HG03565 (cell line): ENCODE results near the gene DPP10.

Experiments
- ATAC-seq: cut with Tn5 transposase; IDR thresholded peaks from one replicate; pipeline ENCODE4 v1.9.1; 2021; ENCODE audit warnings: mild to moderate bottlenecking, moderate library complexity; ENCODE audit not compliant: unreplicated experiment

DPP10 gene

DNA sequence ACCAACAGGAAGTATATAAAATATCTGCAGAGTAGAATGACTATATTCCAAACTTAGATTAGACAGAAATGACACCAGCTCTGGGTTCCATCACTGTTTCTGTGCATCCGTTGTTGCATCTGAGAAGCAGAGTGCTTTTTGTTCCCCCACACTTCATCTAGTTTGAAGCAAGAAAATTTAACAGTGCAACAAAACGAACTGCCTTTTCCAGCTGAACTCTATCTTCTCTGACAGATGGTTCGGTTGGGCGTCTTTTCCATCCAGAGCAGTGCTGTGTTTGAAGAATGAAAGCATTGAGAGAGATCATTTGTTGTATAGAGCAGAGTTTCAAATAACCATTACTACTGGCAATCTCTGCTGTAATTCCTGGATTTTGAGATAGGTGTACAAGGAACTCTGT is 757.5 kb downstream of the DPP10 start:
- ATAC-seq: no peak

- ATAC-seq: no peak
Measured at GRCh38 chr2:115201386-115201785, 758.9 kb downstream of the DPP10 start.

DNA sequence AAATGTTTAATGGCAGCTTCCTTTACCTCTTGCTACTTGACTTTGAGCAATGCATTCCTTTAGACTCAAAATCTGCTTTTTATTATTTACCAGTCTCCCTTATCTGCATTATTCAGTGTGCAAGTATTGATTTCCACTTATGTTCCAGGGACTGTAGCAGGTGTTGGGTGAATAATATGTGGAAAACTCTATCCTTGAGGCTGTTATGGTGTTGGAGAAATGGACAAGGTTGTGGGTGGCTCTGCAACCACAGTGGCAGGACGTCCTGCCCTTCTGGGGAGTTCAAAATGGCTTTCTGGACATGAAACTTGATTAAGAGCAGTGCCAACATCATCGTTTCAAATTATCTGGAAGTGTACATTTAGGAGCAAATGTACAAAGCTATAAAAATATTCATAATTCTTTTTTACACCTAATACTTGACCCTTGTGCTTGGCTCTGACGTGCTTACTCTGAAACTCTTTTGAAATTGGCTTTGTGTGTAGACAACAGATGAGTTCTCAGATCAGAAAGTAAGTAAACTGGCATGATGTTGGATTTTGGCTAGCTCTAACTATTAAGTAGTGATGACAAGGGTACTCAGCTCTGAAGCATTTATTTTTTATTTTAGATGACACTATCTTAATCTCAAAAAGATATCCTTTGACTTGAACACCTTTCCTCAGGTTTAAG is 766.2 kb downstream of the DPP10 start:
- ATAC-seq: no peak

- no peak for ATAC-seq
Measured at GRCh38 chr2:115214050-115214449, 771.6 kb downstream of the DPP10 start.

GRCh38 chr2:115219296-115219695 is 776.9 kb downstream of the DPP10 start:
- ATAC-seq: no peak

DNA sequence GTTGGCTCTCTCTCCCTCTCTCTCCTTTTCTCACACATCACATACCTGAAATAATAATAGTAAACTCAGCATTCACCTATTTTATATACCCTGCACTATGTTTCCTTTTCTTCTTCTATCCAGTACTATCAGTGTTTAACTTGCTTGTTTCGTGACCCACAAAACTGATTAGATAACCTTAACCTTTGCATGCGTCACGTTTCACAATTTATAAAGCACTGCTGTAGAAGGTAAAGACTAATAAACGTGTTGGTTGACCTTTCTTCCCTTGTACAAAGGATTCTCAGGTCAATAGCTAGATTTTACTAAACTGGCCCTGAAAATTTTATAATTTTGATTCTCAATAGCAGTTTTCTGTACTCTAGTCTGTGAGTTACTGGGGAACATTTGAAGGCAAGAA is 791.7 kb downstream of the DPP10 start:
- no peak for ATAC-seq

GRCh38 chr2:115234737-115235136 is 792.3 kb downstream of the DPP10 start:
- no peak for ATAC-seq

DNA sequence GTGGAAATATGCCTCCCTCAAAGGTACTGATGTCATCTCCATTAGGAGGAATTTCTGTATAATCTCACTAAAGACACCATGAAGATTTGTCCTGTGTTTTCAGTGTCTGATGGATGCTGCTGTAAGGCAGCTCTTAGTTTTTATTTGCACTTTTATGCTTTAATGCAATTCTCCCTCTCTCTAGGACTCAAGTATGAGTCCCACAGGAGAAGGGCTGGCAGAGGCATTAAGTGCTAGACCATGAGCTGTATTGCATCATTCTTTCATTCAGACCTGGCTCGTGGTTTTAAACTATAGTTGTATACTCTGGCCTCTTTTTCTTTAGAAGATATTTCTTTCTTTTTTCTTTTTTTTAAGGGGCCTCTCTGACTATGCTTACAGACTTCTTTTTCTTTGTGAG is 805.6 kb downstream of the DPP10 start:
- ATAC-seq: no peak

- no peak for ATAC-seq
Measured at GRCh38 chr2:115277366-115277765, 834.9 kb downstream of the DPP10 start.

DNA sequence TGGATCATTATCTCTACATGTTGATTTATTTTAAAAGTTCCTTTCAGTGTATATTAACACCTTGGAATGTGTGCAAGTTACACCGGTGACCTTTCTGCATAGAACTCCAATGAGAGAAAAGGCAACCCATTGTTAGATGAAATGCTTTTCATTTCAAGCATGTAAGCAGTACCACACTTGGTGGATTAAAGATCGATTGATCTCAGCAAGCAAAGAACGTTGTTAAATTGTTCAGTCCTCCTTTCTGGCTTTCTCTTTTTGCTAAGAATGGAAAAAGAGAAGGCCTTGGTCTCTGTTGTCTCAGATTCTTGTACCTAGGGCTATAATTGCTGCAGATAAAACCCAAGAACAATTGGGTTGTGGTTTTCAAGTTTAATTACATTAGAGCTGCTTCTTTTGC is 843.0 kb downstream of the DPP10 start:
- no peak for ATAC-seq

GRCh38 chr2:115290478-115290877 is 848.0 kb downstream of the DPP10 start:
- no peak for ATAC-seq

GRCh38 chr2:115292742-115293141 is 850.3 kb downstream of the DPP10 start:
- ATAC-seq: no peak

- no peak for ATAC-seq
Measured at GRCh38 chr2:115294999-115295398, 852.6 kb downstream of the DPP10 start.

- no peak for ATAC-seq
Measured at GRCh38 chr2:115297056-115297455, 854.6 kb downstream of the DPP10 start.

- ATAC-seq: no peak
Measured at GRCh38 chr2:115299199-115299598, 856.8 kb downstream of the DPP10 start.

DNA sequence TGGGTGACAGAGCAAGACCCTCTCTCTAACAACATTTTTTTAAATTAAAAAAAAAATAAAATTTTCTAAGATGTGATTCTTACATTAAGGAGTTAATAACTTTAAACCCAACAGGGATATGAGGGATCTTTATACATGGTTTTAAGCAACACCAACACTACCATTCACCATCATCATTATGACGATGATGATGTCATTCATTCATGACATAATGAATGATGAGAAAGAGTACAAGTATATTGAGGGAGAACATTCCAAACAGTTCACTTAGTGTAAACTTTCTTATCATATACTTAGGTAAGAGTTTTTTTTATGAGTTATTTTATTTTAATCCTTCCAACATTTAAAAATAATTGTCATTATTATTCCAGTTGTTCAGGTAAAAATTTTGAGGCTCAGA is 863.3 kb downstream of the DPP10 start:
- ATAC-seq: no peak

- ATAC-seq: no peak
Measured at GRCh38 chr2:115314119-115314518, 871.7 kb downstream of the DPP10 start.

- no peak for ATAC-seq
Measured at GRCh38 chr2:115327061-115327460, 884.6 kb downstream of the DPP10 start.

DNA sequence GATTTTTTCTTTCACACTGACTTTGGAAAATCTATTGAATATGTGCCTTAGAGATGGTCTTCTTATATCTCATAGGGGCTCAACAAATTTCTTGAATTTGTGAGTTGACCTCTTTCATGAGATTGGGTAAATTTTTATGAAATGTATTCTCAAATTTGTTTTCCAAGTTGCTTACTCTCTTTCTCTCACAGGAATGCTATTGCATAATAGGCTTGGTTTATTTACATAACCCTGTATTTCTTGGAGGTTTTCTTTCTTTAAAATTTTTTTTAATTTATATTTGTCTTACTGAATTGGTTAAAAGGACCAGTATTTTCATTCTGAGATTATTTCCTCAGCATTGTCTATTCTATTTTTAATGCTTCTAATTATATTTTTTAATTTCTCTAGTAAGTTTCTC is 917.1 kb downstream of the DPP10 start:
- no peak for ATAC-seq

- ATAC-seq: no peak
Measured at GRCh38 chr2:115364093-115364492, 921.7 kb downstream of the DPP10 start.

- no peak for ATAC-seq
Measured at GRCh38 chr2:115369400-115369799, 927.0 kb downstream of the DPP10 start.

DNA sequence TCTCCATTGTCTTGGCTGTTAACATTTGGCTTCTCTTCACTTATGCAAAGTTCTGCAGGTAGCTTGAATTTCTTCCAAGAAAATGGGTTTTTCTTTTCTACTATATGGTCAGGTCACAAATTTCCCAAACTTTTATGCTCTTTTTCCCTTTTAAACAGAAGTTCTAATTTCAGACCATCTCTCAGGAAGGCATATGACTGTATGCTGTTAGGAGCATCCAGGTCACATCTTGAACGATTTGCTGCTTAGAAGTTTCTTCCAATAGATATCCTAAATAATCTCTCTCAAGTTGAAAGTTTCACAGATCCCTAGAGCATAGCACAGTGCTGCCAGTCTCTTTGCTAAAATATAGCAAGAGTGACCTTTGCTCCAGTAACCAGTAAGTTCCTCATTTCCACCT is 932.5 kb downstream of the DPP10 start:
- no peak for ATAC-seq

DNA sequence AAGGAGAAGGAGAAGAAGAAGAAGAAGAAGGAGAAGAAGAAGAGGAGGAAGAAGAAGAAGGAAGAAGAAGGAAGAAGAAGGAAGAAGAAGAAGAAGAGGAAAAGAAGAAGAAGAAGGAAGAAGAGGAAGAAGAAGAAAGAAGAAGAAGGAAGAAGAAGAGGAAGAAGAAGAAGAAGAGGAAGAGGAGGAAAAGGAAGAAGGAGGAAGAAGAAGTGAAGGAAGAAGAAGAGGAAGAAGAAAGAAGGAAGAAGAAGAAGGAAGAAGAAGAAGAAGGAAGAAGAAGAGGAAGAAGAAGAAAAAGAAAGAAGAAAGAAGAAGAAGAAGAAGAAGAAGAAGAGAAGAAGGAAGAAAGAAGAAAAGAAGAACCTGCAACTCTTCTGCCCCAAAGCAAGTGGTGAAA is 942.0 kb downstream of the DPP10 start:
- no peak for ATAC-seq
